Measurements from ENCODE around the gene SCUBE1.

SCUBE1 gene

DNA sequence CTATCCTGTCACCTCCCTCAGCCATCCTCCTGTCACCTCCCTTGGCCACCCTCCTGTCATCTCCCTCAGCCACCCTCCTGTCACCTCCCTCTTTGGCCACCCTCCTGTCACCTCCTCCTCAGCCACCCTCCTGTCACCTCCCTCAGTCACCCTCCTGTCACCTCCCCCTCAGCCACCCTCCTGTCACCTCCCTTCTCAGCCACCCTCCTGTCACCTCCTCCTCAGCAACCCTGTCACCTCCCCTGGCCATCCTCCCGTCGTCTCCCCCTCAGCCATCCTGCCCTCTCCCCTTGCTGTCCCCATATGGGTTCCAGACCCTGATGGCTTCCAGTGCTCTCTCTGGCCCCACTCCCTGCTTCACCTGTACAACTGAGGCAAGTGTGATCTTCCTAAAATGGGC is 61.8 kb downstream of the SCUBE1 start:
- TF ChIP-seq CTCF (IDR thresholded peaks at IDR 0.05) = no peak

DNA sequence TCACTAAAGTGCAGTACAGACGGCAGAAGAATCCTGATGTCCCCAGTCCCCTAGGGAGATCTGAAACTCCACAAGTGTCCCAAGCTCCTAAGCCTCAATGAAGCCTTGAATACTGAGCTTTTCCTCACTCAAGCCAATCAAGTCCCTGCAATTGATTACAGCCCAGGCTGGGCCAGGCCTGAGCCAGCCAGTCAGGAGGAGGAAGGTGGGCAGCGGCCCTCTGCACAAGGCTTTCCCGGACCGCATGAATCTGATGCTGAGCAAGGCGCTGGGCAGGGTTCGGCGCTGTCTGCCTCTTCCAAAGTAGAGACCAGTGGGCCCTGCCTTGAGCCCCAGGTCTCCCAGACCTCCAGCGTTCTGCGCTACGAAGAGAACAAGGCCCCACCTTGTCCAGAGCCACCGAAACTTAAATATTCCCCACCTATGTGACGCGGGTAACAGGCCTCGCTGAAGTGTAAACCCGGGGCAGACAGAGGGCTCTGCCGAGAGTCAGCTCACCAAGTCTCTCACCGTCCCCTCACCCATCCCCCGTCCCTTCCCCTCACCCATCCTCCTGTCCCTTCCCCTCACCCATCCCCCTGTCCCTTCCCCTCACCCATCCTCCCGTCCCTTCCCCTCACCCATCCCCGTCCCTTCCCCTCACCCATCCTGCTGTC is 63.2 kb downstream of the SCUBE1 start:
- no peak for TF ChIP-seq CTCF (IDR thresholded peaks at IDR 0.05)

GRCh38 chr22:43277987-43278601 is 65.1 kb downstream of the SCUBE1 start:
- TF ChIP-seq CTCF (IDR thresholded peaks at IDR 0.05) = no peak

- no peak for TF ChIP-seq CTCF (IDR thresholded peaks at IDR 0.05)
Measured at GRCh38 chr22:43277091-43277490, 66.1 kb downstream of the SCUBE1 start.

- TF ChIP-seq CTCF (IDR thresholded peaks at IDR 0.05) = no peak
Measured at GRCh38 chr22:43276321-43276720, 66.9 kb downstream of the SCUBE1 start.

GRCh38 chr22:43275545-43276317 is 67.4 kb downstream of the SCUBE1 start:
- no peak for TF ChIP-seq CTCF (IDR thresholded peaks at IDR 0.05)

DNA sequence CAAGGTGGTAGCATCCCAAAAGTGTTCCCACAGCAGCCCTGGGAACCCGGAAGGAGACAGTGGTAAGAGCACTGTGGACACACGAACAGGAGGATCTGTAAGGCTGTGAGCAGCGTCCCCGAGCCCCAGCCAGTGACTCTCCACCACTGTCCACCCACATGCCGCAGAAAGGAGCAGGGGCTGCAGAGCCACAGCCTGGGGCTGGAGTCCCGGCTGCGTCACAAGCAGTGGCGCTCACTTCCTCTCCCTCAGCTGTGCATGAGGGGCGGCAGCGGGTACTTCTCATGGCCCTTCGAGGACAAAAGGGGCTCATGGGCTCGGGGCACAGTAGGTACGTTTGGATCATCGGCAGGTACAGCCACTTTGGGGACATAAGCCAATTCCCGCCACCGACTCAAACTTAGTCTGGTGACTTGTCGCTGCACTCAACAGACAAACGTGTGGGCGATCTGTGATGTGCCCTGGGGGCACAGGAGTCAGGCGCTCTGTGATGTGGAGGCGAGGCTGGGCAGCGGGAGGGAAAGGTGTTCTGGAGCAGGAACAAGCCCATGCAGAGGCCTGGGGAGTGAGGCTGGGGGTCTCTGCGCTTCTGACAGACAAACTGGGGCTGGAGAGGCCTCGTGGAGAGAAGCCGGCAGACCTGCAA is 68.5 kb downstream of the SCUBE1 start:
- no peak for TF ChIP-seq CTCF (IDR thresholded peaks at IDR 0.05)

Measured in LNCAP (cell line).